C4-2B (cell line): Measurements from ENCODE around the gene PTPRR.

Experiments used
- CTCF ChIP-seq: fragments of 450-650 bp; conservative IDR thresholded peaks from 2 replicates; pipeline ENCODE4 v1.5.1; 2017; ENCODE audit warnings: mild to moderate bottlenecking
- ZFX ChIP-seq: fragments of 450-650 bp; IDR thresholded peaks from 2 replicates; pipeline ENCODE4 v1.6.1; 2017

GRCh38 chr12:70950451-70950850, 29.9 kb upstream of the PTPRR start:
- TF ChIP-seq CTCF (no peak), ZFX (no peak)
